ENCODE data around the gene ASXL2. TPM values are rescaled to one million over a fixed set of nuclear protein-coding genes. Genes with fewer than 3 reads are reported as not detected.
"Not testable (repeated sequence)": the region's sequence is repeated elsewhere in the genome, so short reads cannot be mapped to it uniquely, and the experiment has no call there.

The ASXL2 gene
- polyA plus RNA-seq, 3 donors = 3.6 to 13.4 (median 7.1) TPM

GRCh38 chr2:25912851-25913695 lies 34.8 kb upstream of the ASXL2 start:
- peak overlapping the region; percentile 21 for H2AFZ ChIP-seq (ENCODE audit: insufficient read depth, low read depth, low read length, poor library complexity, severe bottlenecking)
- Mint-ChIP-seq H3K36me3 (no peaks in the 10 kb centered on the region), H3K4me1 (peaks cover 9% of the 10 kb centered on the region), H3K4me3 (no peak overlapping the region), H3K27me3 (ENCODE audit: low read depth in 3 of 3) (peaks cover 7 to 10% (median 8%) of the 10 kb centered on the region in 3 donors), H3K27ac (no peak overlapping the region), H3K9me3 (peaks cover 0 to 5% (median 3%) of the 10 kb centered on the region in 7 donors)
- intact Hi-C loops (cut with micrococcal nuclease) = no loop called here
- no peaks in the 10 kb centered on the region for H3K79me2 ChIP-seq (ENCODE audit: insufficient read depth, low read length)
- no peak for TF ChIP-seq CTCF (IDR thresholded peaks at IDR 0.05)
- H3K9ac ChIP-seq (ENCODE audit: insufficient read depth, low read length, poor library complexity, severe bottlenecking) = no peak overlapping the region
- no peak overlapping the region for H3K4me3 ChIP-seq (replicated peaks in 1 of 3; ENCODE audit: low read depth in 2 of 3, low read length in 3 of 3)
- no peaks in the 10 kb centered on the region for H3K9me3 ChIP-seq (replicated peaks in 1 of 2; ENCODE audit: control insufficient read depth in 1 of 2, insufficient read depth in 1 of 2, low read length in 2 of 2)
- H3K27me3 ChIP-seq (ENCODE audit: control insufficient read depth in 2 of 2, insufficient read depth in 2 of 2, low read length in 2 of 2) = no peaks in the 10 kb centered on the region
- no peaks in the 10 kb centered on the region for H3K36me3 ChIP-seq (replicated peaks in 1 of 2; ENCODE audit: control insufficient read depth in 1 of 2, insufficient read depth in 2 of 2, low read length in 2 of 2)
- H3K4me1 ChIP-seq (ENCODE audit: control insufficient read depth in 1 of 2, insufficient read depth in 2 of 2, low read length in 2 of 2) = peaks cover 6 to 7% of the 10 kb centered on the region in 2 donors
- WGBS (ENCODE audit: insufficient coverage) = 92% methylated on average over 2 of the region's 10 CpGs
- DNase-seq = no peak
- no peak overlapping the region for H3K4me2 ChIP-seq (replicated peaks; ENCODE audit: extremely low read depth, low read length, poor library complexity, severe bottlenecking)
- no peaks in the 10 kb centered on the region for H4K20me1 ChIP-seq (ENCODE audit: insufficient read depth, low read length)
- no peak overlapping the region for H3K27ac ChIP-seq (ENCODE audit: low read depth in 1 of 2, low read length in 2 of 2)

- H3K27ac ChIP-seq (ENCODE audit: low read depth in 1 of 2, low read length in 2 of 2); H3K36me3 Mint-ChIP-seq; H3K4me1 Mint-ChIP-seq; H3K27me3 Mint-ChIP-seq (ENCODE audit: low read depth in 3 of 3); H2AFZ ChIP-seq (ENCODE audit: insufficient read depth, low read depth, low read length, poor library complexity, severe bottlenecking); H3K9me3 Mint-ChIP-seq; H3K27me3 ChIP-seq (ENCODE audit: control insufficient read depth in 2 of 2, insufficient read depth in 2 of 2, low read length in 2 of 2); H3K9me3 ChIP-seq (replicated peaks in 1 of 2; ENCODE audit: control insufficient read depth in 1 of 2, insufficient read depth in 1 of 2, low read length in 2 of 2); H3K4me3 ChIP-seq (replicated peaks in 1 of 3; ENCODE audit: low read depth in 2 of 3, low read length in 3 of 3); DNase-seq; H3K79me2 ChIP-seq (ENCODE audit: insufficient read depth, low read length); H3K4me2 ChIP-seq (replicated peaks; ENCODE audit: extremely low read depth, low read length, poor library complexity, severe bottlenecking); H3K27ac Mint-ChIP-seq; H3K9ac ChIP-seq (ENCODE audit: insufficient read depth, low read length, poor library complexity, severe bottlenecking); intact Hi-C loops (cut with micrococcal nuclease); H3K36me3 ChIP-seq (replicated peaks in 1 of 2; ENCODE audit: control insufficient read depth in 1 of 2, insufficient read depth in 2 of 2, low read length in 2 of 2); H4K20me1 ChIP-seq (ENCODE audit: insufficient read depth, low read length); H3K4me1 ChIP-seq (ENCODE audit: control insufficient read depth in 1 of 2, insufficient read depth in 2 of 2, low read length in 2 of 2); H3K4me3 Mint-ChIP-seq: not testable (repeated sequence)
- WGBS (ENCODE audit: insufficient coverage) = no CpG with 5 or more reads among the region's 5 CpGs
Measured at GRCh38 chr2:25909574-25909973, 31.3 kb upstream of the ASXL2 start.
